Measurements from ENCODE around the gene MED13L. TPM values are rescaled to one million over a fixed set of nuclear protein-coding genes. Genes with fewer than 3 reads are reported as not detected.
A peak's percentile ranks its signal among the peaks of the same experiment; 100 is the strongest.

The MED13L gene
- total and polyA plus RNA-seq, 3 donors from 2014 or later, result 56.4 to 173 (median 133) TPM

- 77 to 80% methylated on average over 3 of the region's 3 CpGs for WGBS, 2 donors
- no peak for DNase-seq
- no peaks in the 10 kb centered on the region for H3K36me3 ChIP-seq (ENCODE audit: low read depth, missing control alignments)
- H3K27me3 ChIP-seq, result no peaks in the 10 kb centered on the region
- H3K27ac ChIP-seq, result no peak overlapping the region
- intact Hi-C loops (cut with DNase I; ENCODE audit: low total_unique reads), result no loop called here
- peaks cover 4% of the 10 kb centered on the region for H3K4me1 ChIP-seq
- no peak overlapping the region for H3K4me3 ChIP-seq
- H3K9me3 ChIP-seq, result no peaks in the 10 kb centered on the region
- TF ChIP-seq CTCF (IDR thresholded peaks at IDR 0.05) (no peak), POLR2A (IDR thresholded peaks at IDR 0.05) (no peak)
Observed at GRCh38 chr12:116055895-116056607, 221.4 kb downstream of the MED13L start.

GRCh38 chr12:116054280-116054679 is 223.2 kb downstream of the MED13L start:
- intact Hi-C loops (cut with DNase I; ENCODE audit: low total_unique reads), result no loop called here
- Histone ChIP-seq H3K27ac (no peak overlapping the region), H3K27me3 (no peaks in the 10 kb centered on the region), H3K4me3 (no peak overlapping the region), H3K36me3 (ENCODE audit: low read depth, missing control alignments) (no peaks in the 10 kb centered on the region), H3K4me1 (peaks cover 13% of the 10 kb centered on the region), H3K9me3 (no peaks in the 10 kb centered on the region)
- TF ChIP-seq CTCF (IDR thresholded peaks at IDR 0.05) (no peak), POLR2A (IDR thresholded peaks at IDR 0.05) (no peak)
- WGBS, 2 donors, result 71 to 83% methylated on average over 2 of the region's 2 CpGs
- DNase-seq, result no peak

GRCh38 chr12:116053479-116054200 is 223.9 kb downstream of the MED13L start:
- no peaks in the 10 kb centered on the region for H3K27me3 ChIP-seq
- 43 to 53% methylated on average over 3 of the region's 3 CpGs for WGBS, 2 donors
- H3K27ac ChIP-seq, result no peak overlapping the region
- DNase-seq, result peak; percentile 59
- H3K36me3 ChIP-seq (ENCODE audit: low read depth, missing control alignments), result no peaks in the 10 kb centered on the region
- peaks cover 18% of the 10 kb centered on the region for H3K4me1 ChIP-seq
- intact Hi-C loops (cut with DNase I; ENCODE audit: low total_unique reads), result no loop called here
- no peak overlapping the region for H3K4me3 ChIP-seq
- no peaks in the 10 kb centered on the region for H3K9me3 ChIP-seq
- TF ChIP-seq CTCF (IDR thresholded peaks at IDR 0.05) (no peak), POLR2A (IDR thresholded peaks at IDR 0.05) (no peak)

- H3K36me3 ChIP-seq (ENCODE audit: low read depth, missing control alignments), result no peaks in the 10 kb centered on the region
- H3K9me3 ChIP-seq, result no peaks in the 10 kb centered on the region
- 65 to 70% methylated on average over 5 of the region's 5 CpGs for WGBS, 2 donors
- no peak overlapping the region for H3K4me3 ChIP-seq
- H3K27me3 ChIP-seq, result no peaks in the 10 kb centered on the region
- peak overlapping the region in 1 of 2 donors; percentile 28 for H3K27ac ChIP-seq
- DNase-seq, result no peak
- intact Hi-C loops (cut with DNase I; ENCODE audit: low total_unique reads), result no loop called here
- TF ChIP-seq CTCF (IDR thresholded peaks at IDR 0.05) (no peak), POLR2A (IDR thresholded peaks at IDR 0.05) (no peak)
- peaks cover 18% of the 10 kb centered on the region for H3K4me1 ChIP-seq
Observed at GRCh38 chr12:116050275-116050674, 227.2 kb downstream of the MED13L start.

Data from testis (tissue), 3 donors.